Activated naive CD4-positive, alpha-beta T cell treated with anti-CD3 and anti-CD28 coated beads, Interleukin-2, amount 50 U/mL, for 16 hours (primary cell): ENCODE results near the gene SIN3A.
"Not testable (repeated sequence)": the region's sequence is repeated elsewhere in the genome, so short reads cannot be mapped to it uniquely, and the experiment has no call there.

ENCODE experiments used
- DNase-seq: peaks from one replicate; pipeline ENCODE4 v3.0.0-alpha.2; 2020

Gene SIN3A

DNA sequence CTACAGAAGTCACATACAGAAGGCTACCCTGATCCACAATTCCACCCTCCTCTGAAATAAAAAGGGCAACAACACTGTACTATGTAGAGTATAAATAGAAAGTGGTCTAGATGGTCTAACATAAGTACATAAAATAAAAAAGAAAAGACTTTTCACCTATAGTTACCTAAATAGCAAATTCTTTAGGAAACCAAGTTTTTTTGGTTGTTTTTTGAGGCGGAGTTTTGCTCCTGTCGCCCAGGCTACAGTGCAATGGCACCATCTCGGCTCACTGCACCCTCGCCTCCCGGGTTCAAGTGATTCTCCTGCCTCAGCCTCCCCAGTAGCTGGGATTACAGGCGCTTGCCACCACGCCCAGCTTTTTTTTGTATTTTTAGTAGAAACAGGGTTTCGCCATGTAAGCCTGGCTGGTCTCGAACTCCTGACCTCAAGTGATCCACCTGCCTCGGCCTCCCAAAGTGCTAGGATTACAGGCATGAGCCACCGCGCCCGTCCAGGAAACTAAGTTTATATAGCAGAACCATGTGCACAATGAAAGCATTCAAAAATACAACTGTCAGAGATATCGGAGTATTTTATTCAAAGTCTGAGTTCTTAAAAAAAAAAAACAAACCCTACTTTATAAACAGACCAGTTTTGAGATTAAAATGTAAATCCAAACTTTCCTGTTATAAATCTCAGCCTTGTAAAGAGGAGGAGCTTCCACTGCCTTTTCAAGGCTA, 1.7 kb downstream of the SIN3A start:
- DNase-seq: no peak

DNA sequence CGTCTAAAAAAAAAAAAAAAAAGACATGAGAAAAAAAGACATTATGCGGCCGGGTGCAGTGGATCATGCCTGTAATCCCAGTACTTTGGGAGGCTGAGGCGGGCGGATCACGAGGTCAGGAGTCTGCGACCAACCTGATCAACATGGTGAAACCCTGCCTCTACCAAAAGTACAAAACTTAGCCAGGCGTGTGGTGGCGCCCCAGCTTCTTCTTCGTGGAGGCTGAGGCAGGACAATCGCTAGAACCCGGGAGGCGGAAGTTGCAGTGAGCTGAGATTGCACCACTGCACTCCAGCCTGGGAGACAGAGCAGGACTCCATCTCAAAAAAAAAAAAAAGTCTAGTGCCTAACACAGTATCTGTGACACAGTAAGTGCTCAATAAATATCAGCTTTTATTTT, 3.3 kb downstream of the SIN3A start:
- not testable (repeated sequence) for DNase-seq

DNA sequence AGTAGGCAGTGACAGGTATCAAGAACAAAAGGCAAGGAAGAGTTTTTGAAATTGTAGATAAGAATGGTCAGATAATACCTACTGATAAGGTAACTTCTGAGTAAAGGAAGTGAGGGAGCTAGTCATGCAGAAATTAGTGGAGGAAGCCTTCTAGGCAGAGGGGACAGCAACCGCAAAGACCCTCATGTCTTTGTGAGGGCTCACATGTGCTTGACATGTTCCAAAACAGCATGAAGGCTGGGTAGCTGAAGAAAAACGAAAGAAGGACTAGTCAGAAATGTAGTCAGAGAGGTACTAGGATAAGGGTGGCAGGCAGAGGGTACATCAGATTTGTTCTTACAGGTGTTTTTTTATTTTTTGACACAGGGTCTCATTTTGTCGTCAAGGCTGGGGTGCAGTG, 5.3 kb downstream of the SIN3A start:
- DNase-seq: no peak

DNA sequence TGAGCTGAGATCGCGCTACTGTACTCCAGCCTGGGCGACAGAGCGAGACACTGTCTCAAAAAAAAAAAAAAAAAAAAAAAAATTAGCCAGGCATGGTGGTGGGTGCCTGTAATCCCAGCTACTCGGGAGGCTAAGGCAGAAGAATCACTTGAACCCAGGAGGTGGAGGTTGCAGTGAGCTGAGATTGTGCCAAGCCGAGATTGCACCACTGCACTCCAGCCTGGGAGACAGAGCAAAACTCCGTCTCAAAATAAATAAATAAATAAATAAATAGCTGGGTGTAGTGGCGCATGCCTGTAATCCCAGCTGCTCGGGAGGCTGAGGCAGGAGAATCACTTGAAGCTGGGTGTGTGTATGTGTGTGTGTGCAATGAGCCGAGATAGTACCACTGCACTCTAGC, 6.2 kb downstream of the SIN3A start:
- DNase-seq: not testable (repeated sequence)

DNA sequence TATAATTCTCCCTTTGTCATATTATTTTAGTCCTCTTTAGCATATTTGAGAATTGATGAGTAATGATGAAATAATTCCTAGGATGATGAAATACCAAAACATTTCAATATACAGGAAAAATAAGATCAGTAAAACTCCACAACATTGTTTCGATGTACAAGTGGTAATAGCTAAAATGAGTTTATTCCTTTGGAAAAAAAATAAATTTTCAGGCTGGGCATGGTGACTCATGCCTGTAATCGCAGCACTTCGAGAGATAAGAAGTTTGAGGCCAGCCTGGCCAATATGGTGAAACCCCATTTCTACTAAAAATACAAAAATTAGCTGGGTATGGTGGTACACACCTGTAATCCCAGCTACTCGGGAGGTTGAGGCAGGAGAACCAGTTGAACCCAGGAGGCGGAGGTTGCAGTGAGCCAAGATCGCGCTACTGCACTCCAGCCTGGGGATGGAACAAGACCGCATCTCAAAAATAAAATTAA, 7.5 kb downstream of the SIN3A start:
- DNase-seq: not testable (repeated sequence)

DNA sequence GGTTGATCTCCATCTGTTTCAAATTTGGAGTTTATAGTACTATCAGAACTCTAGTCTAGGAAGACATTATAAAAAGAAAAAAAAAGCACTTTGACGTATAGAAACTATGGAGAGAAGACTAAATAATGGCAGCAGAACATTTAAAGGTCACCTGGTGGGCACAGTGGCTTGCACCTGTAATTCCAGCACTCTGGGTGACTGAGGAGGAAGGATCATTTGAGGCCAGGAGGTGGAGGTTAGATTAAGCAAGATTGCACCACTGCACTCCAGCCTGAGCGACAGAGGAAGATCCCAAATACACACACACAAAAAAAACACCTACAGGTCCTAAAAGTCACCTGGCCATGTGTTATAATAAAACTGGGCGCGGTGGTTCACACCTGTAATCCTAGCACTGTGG, 13.8 kb downstream of the SIN3A start:
- DNase-seq: no peak

DNA sequence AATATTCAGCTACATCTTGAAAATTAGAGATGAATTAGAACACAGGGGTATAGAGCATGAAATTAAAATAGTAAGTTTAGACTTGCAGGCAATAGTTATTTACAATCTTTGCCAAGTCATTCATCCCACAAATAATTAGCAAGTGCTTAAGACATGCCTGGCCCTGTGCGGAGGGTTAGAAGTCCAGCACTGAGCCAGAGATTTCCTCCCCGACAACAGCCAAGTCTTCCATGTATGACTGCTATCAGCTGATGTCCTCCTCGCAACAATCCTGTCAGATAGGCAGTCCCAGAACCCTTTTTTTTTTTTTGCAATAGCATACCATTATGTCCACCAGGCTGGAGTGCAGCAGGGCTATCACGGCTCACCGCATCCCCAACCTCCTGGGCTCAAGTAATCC, 14.6 kb downstream of the SIN3A start:
- no peak for DNase-seq

DNA sequence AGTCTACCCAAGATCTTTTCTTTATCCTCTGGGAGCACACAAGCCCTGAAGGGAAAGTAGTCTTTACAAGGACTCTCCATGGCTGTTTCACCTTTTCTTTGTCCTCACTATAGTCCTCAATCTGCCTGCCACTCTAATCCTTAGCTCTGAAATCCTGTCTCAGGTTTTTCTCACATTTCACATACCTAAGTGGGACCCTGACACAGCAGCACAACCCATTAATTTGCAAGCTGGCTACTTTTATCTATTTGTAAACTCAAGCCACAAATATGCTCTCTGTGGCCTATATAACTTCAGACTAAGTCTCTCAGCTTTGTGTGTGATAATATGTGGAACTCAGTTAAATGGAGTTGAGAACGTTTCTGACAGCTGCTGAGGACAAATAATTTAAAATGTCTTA, 19.8 kb downstream of the SIN3A start:
- no peak for DNase-seq

DNA sequence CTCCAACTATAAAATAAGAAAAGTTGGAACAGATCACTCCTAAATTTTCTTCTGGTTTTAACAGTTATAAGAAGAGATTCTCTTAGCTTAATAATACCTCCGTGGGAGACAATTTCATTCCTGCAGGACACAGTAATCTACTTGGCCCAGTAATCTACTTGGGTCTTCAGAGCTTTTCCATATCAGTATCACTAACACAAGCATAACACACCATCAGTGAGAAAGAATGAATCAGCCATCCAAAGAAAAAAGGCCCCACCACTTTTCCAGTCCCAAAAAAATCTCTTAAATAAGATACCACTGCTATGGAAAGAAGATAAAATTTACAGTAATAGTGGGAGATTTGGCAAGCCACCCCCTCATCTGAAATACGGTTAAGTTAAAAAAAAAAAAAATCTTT, 20.2 kb downstream of the SIN3A start:
- no peak for DNase-seq

DNA sequence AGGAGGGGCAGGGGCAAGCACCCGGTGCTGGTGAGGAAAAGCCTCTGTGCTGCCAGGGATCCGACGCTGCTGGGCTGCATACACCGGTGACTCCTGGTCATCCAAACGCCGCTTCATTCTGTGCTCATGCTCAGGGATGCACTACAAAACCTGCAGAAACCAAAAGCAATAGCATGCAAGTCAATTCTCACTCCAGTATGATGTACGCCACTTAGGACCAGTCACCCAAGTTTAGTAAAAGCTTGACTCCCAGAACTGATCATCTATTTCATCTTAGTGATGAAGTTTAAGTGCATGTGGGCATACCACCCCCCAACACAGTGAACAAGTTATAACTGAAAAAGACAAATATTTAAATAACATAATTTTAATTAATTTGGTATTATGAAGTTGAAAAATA, 21.2 kb downstream of the SIN3A start:
- DNase-seq: no peak

DNA sequence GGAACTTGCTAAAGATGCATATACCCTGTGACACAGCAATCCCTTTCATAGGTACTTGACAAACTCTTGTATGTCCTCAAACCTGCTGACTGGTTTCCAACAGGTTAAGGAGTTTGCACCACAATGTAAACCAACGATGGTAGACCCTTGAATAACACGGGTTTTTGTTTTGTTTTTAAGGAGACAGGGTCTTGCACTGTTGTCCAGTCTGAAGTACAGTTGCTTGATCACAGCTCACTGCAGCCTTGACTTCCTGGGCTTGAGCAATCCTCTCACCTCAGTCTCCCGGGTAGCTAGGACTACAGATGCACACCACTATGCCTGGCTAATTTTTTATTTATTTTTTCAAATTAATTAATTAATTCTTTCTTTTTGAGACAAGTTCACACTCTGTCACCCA, 23.3 kb downstream of the SIN3A start:
- DNase-seq: no peak

DNA sequence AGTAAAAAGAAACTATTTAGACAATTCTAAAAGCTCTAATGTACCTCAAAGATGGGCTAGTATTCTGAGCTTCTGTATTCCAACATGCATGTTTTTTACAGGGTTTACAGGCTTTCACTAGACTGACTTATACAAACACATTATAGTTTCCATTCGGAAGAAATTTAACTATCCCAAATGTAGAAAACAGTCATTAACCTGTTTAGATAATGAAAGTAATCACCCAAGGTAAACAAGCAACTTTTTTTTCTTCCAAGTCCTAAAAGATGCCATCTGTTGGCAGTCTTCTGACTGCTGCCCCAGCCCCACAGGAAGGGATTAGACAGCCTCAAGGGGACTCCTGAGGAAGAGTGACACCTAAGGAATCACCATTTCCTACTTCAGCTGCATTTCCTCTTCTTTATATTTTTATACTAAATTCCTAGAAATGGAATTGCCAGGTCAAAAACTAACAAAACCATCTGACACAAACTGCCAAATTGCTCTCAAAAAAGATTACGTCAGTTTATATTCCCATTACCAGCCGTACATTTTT, 25.5 kb downstream of the SIN3A start:
- DNase-seq: no peak

DNA sequence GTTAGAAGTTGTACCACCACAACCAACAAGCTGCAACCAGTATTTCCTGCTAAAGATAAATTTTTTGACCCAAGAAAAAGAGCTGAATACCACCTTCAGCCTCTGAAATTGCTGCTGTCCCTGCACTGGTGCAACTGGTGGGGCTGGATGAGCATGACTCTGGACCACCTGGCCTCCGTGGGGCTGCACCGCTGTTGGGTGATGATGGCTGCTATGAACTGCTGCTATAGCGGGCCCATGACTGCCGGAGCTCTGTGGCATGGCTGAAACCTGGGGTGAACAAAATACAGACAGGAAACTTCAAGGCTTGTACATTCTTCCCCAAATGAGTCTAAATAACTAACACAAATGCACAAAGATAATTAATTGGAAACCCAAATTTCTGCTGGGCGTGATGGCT, 28.9 kb downstream of the SIN3A start:
- no peak for DNase-seq

DNA sequence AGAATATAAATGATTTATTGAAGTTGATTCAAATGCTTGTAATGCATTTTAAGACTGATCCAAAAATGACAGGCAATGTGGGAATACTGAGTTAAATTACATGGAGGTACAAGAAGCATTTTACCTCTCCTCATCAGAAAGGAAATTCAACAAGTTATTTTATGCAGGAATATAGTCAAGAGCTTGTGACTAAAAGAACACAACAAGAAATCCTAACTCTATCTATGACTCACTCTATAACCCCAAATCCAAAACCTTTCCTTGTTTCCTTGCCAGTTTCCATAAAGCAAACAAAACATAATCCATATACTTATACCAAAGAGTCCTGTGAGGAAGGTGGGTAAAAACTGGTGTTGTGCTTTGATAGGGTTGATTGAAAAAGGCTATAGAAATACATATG, 30.8 kb downstream of the SIN3A start:
- no peak for DNase-seq

DNA sequence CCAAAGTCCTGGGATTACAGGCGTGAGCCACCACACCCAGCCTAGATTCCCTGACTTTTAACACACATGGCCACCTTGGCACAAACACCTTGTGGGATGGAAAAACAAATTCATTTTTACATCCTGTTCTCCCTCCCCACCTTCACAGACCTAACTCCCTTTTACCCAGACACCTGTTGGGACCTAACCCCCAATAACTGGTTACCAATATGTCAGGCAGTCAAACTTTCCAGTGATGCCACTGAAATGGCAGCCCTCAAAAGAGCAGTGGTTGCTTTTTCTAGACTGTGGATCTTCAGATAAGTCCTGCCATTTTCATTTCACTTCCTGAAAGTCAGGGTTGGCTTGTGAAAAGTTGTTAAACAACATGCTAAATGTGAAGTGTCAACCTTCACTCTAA, 34.9 kb downstream of the SIN3A start:
- no peak for DNase-seq

DNA sequence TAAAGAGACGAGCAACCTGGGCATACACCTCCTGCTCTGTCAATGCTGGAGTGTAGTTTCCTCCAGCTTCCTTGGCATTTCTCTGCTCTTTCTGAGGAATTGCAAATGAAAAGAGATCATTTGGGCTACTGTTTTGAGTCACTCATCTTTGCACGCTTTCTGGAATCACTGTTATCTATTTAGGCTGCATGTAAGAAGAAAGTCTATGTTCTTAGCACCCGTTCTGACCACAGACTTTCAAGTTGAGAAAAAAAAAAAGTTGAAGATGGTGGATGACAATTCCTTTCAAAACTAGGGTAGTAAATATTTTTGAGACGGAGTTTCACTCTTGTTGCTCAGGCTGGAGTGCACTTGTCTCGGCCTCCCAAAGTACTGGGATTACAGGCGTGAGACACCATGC, 41.3 kb downstream of the SIN3A start:
- DNase-seq: no peak

DNA sequence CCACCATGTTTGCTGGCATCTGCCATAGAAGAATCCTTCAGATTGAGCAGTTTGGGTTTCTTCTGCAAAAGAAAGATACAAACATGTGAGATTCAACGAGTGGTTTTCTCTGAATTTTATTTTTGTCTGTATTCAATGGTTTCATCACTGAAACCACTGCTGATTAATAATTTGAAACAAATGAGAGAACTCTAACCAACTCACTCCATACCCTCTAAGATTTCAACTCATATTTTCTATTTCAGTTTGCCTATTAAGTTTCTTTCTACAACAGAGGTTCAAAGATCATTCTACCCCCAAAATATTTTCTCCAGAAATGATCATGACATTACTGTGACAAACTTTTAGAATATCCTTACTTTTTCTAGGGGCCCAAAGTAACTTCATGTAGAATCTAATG, 44.4 kb downstream of the SIN3A start:
- DNase-seq: no peak

DNA sequence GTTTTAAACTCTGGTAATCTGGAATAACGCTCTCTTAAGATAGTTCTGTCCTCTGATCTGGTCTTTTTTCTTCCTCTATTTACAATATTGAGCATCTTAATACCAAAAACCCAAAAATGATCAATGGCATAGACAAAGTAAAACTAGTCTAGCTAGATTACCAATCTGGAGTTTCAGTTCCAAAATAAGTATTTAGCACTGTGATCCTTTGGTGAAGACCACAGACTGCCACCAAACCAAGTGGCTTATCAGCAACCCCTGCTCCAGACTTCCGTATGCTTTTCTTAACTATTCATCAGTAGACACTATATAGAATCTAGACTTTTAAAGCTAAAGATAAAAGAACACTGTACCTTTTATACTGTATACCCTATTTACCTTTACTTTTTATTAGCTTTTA, 47.6 kb downstream of the SIN3A start:
- DNase-seq: no peak

DNA sequence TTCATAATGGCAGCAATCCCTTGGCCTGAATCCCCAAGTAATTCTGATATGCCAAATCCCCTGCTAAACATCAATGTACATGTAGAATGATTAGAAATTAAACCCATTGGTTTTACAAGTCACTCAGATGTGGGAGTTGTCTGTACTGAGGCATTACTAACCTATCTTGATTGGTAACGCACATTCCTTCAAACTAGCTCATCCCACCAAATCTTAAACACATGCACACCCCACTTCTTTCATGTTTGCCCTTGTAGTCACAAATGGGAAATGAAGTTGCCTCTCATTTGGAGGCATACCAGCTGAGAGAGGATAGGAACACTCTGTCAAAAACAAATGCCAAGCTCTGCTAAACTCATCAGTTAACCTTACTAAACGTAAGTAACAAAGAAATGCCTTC, 54.0 kb downstream of the SIN3A start:
- no peak for DNase-seq

DNA sequence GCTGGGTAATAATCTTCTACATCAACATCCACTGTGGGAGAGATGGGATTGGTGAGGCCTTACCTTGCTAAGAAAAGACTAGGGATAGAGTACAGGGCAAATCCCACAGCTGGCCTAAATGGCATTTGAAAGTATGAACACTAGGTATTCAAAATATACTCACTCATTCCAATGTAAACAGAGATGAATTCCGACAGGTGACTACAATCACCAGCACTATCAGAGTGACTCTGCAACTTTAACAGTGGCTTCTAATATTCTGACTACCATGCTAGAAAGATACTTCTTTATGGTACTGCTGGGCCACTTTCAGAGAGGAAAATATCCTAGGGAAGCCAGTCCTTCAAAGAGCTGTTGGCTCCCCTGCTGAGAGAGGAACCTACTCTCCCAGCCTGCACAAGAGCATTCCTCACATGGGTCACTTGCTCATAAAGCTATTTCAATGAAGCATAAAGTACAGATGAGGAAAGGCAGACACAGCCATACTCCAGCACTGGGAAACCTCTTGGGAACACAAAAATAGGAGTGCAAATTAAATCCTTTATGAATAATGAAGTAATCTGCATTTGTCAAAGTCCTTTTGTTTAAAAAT, 61.6 kb downstream of the SIN3A start:
- no peak for DNase-seq

DNA sequence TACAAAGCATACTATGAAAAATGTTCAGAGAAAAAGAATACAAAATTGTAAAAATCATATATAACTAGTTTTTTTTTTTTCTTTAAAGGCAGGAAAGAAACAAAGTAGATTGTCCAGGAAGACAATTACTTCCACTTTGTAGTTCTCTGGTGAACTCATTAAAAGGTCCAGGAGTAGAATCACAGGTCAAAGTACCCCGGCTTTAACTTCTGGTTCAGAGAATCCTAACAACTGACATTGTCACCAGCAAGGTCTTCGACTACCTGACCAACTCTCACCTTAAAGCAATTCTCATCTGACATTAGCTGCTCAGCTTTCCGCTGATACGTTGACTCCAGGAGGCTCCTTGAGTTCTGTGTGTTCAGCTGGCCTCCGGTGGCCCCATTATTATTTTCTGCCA, 67.5 kb downstream of the SIN3A start:
- DNase-seq: not testable (repeated sequence)

DNA sequence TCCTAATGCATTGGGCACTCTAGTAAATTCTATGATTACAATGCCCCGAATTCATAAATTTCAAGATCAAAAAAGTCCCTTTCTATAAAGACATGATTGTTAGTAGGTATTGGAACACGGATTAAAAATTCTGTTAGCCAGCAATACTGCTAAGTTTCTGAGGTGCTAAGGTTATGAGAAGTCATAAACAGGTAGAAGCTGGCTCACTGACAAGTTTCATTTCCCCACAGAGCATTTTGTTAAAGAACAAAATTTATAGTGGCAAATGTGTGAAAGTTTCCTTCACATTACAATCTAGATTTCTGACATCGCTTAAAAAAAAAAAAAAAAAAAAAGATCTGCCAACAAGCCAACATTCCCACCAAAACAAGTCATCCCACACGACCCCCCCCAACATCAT, 70.7 kb downstream of the SIN3A start:
- DNase-seq: no peak

DNA sequence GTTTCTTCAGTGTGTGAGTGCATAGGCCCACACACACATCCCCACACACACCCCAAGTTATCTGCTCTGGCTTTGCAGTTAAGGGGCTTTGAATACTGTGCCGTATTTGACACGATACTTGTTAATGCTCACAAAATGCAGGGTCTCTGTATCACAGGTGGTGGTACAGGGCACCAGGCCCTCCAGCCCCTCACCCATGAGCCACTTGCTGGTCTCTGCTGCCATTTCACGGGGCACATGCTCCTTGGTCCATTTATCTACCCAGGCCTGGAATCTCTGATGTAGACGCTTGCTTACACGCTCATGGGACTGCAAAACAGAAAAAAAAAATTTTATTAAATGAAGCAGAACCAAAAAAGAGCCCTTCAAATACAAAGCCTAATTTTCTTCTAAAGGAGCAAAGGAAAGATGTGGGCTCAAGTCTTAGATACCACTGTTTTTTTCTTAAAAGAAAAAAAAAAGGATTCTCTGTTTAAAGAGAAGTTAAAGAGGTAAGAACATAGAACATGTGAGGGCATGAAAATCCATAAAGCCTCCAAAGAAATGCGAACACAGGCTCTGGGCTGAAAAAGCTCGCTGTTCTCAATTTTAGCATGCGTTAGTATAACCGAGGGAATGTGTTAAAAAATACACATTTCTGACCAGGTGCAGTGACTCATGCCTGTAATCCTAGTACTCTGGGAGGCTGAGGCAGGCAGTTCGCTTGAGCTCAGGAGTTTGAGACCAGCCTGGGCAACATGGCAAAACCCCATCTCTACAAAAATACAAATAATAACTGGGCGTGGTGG, 79.4 kb downstream of the SIN3A start:
- DNase-seq: no peak

DNA sequence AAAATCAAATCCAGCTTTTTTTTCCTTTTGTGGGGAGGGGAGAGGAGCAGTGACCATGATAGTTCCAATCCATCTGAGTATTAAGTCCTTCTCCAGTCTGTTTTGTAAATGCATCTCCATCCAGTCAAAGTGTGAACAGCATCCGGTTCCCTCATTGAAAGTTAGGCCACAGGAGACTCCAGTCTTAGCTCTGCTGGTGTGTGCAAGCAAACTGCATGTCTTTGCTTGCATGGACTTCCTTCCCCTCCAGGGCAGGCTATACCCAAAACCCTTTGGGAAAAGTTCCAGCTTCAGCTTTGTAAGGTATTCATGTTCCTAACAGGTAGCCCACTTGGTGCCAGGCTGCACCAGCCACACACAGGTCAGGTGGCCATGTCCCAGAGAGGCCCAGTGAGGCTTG, 80.0 kb downstream of the SIN3A start:
- DNase-seq: no peak
